Gastroesophageal sphincter (tissue), 3 donors: ENCODE measurements around the gene BLOC1S4.

Experiments
- EP300 ChIP-seq: sonication (generic); formaldehyde crosslinking; IDR thresholded peaks from one replicate; pipeline ENCODE4 v1.6.1; 2017; ENCODE audit warnings: antibody characterized with exemption, mild to moderate bottlenecking
- POLR2A ChIP-seq, 2 donors: fragments of 450-650 bp; IDR thresholded peaks; one replicate each; pipeline ENCODE4 v1.6.1; 2017; ENCODE audit warnings: antibody characterized with exemption in 2 of 2, mild to moderate bottlenecking in 2 of 2, moderate library complexity in 1 of 2
- POLR2AphosphoS5 ChIP-seq: sonication (generic); formaldehyde crosslinking; IDR thresholded peaks from one replicate; pipeline ENCODE4 v1.6.1; 2017; ENCODE audit warnings: antibody characterized with exemption
- TF ChIP-seq, protein P1 (sequence below), 4 experiments: fragments of 200-600 bp in 2 of 4; fragments of 450-650 bp in 2 of 4; sonication (generic) in 1 of 4; IDR thresholded peaks; one replicate each; pipeline ENCODE4 v1.5.1; 2017 to 2019; ENCODE audit warnings: antibody characterized with exemption in 4 of 4, mild to moderate bottlenecking in 2 of 4, moderate library complexity in 2 of 4

GRCh38 chr4:6699388-6699787, 16.6 kb upstream of the BLOC1S4 start:
- TF ChIP-seq POLR2A (IDR thresholded peaks at IDR 0.05) = no peak
- TF ChIP-seq, protein P1, sequence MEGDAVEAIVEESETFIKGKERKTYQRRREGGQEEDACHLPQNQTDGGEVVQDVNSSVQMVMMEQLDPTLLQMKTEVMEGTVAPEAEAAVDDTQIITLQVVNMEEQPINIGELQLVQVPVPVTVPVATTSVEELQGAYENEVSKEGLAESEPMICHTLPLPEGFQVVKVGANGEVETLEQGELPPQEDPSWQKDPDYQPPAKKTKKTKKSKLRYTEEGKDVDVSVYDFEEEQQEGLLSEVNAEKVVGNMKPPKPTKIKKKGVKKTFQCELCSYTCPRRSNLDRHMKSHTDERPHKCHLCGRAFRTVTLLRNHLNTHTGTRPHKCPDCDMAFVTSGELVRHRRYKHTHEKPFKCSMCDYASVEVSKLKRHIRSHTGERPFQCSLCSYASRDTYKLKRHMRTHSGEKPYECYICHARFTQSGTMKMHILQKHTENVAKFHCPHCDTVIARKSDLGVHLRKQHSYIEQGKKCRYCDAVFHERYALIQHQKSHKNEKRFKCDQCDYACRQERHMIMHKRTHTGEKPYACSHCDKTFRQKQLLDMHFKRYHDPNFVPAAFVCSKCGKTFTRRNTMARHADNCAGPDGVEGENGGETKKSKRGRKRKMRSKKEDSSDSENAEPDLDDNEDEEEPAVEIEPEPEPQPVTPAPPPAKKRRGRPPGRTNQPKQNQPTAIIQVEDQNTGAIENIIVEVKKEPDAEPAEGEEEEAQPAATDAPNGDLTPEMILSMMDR (IDR thresholded peaks at IDR 0.05) = no peak
- no peak for TF ChIP-seq POLR2AphosphoS5
- TF ChIP-seq EP300 = no peak
